Spleen (tissue), 11 donors: ENCODE results near the gene NR1D2. TPM values are rescaled to one million over a fixed set of nuclear protein-coding genes. Genes with fewer than 3 reads are reported as not detected.

Source experiments
- DNase-seq: peaks from one replicate; pipeline ENCODE4 v3.0.0-alpha.2; 2020
- H3K27ac ChIP-seq, 8 donors: fragments of 200-600 bp; sonication (generic) in 7 of 8; 1 replicate in 4 of 8; 2 replicates in 4 of 8; pipeline versions ENCODE4 v1.5.0 to v1.8.0; 2016 to 2021; ENCODE audit warnings: inconsistent platforms in 4 of 8, mild to moderate bottlenecking in 4 of 8, moderate library complexity in 1 of 8
- H3K27me3 ChIP-seq, 7 donors: fragments of 200-600 bp; sonication (generic) in 6 of 7; replicated peaks in 1 of 7; 1 replicate in 4 of 7; 2 replicates in 3 of 7; pipeline versions ENCODE4 v1.5.0 to v1.8.0; 2016 to 2021; ENCODE audit warnings: inconsistent platforms in 3 of 7, mild to moderate bottlenecking in 1 of 7
- H3K36me3 ChIP-seq, 6 donors: fragments of 200-600 bp; sonication (generic) in 5 of 6; 1 replicate in 4 of 6; 2 replicates in 2 of 6; pipeline versions ENCODE4 v1.5.0 to v1.8.0; 2016 to 2021; ENCODE audit warnings: inconsistent platforms in 2 of 6
- H3K4me1 ChIP-seq, 6 donors: fragments of 200-600 bp; sonication (generic) in 5 of 6; 1 replicate in 3 of 6; 2 replicates in 3 of 6; pipeline versions ENCODE4 v1.5.0 to v1.8.0; 2016 to 2021; ENCODE audit warnings: inconsistent platforms in 3 of 6
- H3K4me3 ChIP-seq, 8 donors: fragments of 200-600 bp; sonication (generic) in 7 of 8; 1 replicate in 4 of 8; 2 replicates in 4 of 8; pipeline versions ENCODE4 v1.5.0 to v1.8.0; 2016 to 2021; ENCODE audit warnings: inconsistent platforms in 4 of 8, mild to moderate bottlenecking in 4 of 8, moderate library complexity in 2 of 8
- H3K9me3 ChIP-seq, 8 donors: fragments of 200-600 bp; sonication (generic) in 7 of 8; 1 replicate in 4 of 8; 2 replicates in 4 of 8; pipeline versions ENCODE4 v1.5.0 to v1.8.0; 2016 to 2021; ENCODE audit warnings: inconsistent platforms in 4 of 8
- CTCF ChIP-seq, 11 experiments: fragments of 200-600 bp in 7 of 11; fragments of 450-650 bp in 4 of 11; sonication (generic) in 4 of 11; IDR thresholded peaks in 8 of 11; conservative IDR thresholded peaks in 3 of 11; 1 replicate in 7 of 11; 2 replicates in 4 of 11; pipeline versions ENCODE4 v1.4.0 to v1.8.0; 2016 to 2021; ENCODE audit warnings: antibody characterized with exemption in 11 of 11, inconsistent platforms in 4 of 11, mild to moderate bottlenecking in 1 of 11
- POLR2A ChIP-seq, 3 donors: fragments of 450-650 bp; IDR thresholded peaks; one replicate each; pipeline ENCODE4 v1.5.1; 2017; ENCODE audit warnings: antibody characterized with exemption in 3 of 3, mild to moderate bottlenecking in 1 of 3
- POLR2AphosphoS5 ChIP-seq, 3 donors: sonication (generic); formaldehyde crosslinking; IDR thresholded peaks; one replicate each; pipeline ENCODE4 v1.5.1; 2017; ENCODE audit warnings: antibody characterized with exemption in 3 of 3
- WGBS, 5 donors: extraction: QIAGEN DNeasy Blood & Tissue Kit in 3 of 5; methylation state at CpG; one replicate each; pipeline versions ENCODE4 v1.1.5 to v1.1.7; 2013 to 2018; 5-methylcytosine and 5-hydroxymethylcytosine counted together
- intact Hi-C: fragments of 100-400 bp; cut with DNase I; formaldehyde crosslinking; loops from one replicate; pipeline ENCODE4 v1.15.0; 2023; ENCODE audit warnings: low total_unique reads
- polyA plus RNA-seq, 3 donors: library from polyadenylated mRNA; stranded (reverse); fragments of 200-250 nt; gene quantifications; one replicate each; pipeline ENCODE4 v1.2.1, GENCODE V29; 2013
- total RNA-seq, 7 donors: library from RNA; depleted of rRNA in 3 of 7; stranded (reverse); fragments of >200 nt in 3 of 7; fragmentation: NEBNext Ultra II Directional in 4 of 7; extraction: Animal tissue kit (Norgen Biotek cat#: 25700) in 4 of 7; gene quantifications; one replicate each; pipeline versions ENCODE4 v1.1.0 to v1.2.1, GENCODE V29; 2016 to 2021
- donor health status: healthy with polysubstance abuse.
- donor health status: DM: no; HTN: no; CAD: no; lungs with moderate emphysema.
- donor health status: DM: no; HTN: no; CAD: no.
- donor health status: Bipolar disorder and iron deficiency.
- donor health status: healthy.
- donor health status: DM: no; HTN: no; CAD: no.
- donor health status: DM: yes; HTN: yes; CAD: no.

Gene NR1D2
- total and polyA plus RNA-seq, 10 donors: 6.1 to 44.4 (median 33.3) TPM

- TF ChIP-seq POLR2A (IDR thresholded peaks at IDR 0.05) (no peak), CTCF (IDR thresholded peaks at IDR 0.05 in 8 of 11, conservative IDR thresholded peaks at IDR 0.05 in 3 of 11) (no peak), POLR2AphosphoS5 (IDR thresholded peaks at IDR 0.05) (no peak)
- H3K27ac ChIP-seq: no peak overlapping the region
- no peak overlapping the region for H3K4me3 ChIP-seq
- H3K4me1 ChIP-seq: no peaks in the 10 kb centered on the region
- H3K27me3 ChIP-seq: no peaks in the 10 kb centered on the region
- no peak for DNase-seq
- WGBS, 5 donors: 93 to 98% (median 96%) methylated on average over 4 of the region's 4 CpGs
- H3K9me3 ChIP-seq: no peaks in the 10 kb centered on the region
- intact Hi-C loops: no loop called here
- peaks cover 0 to 95% (median 48%) of the 10 kb centered on the region in 6 donors for H3K36me3 ChIP-seq
Measured at GRCh38 chr3:23969393-23969792, 24.3 kb downstream of the NR1D2 start.

- intact Hi-C loops: no loop called here
- 95 to 100% (median 98%) methylated on average over 1 of the region's 1 CpG for WGBS, 5 donors
- peaks cover 0 to 95% (median 29%) of the 10 kb centered on the region in 6 donors for H3K36me3 ChIP-seq
- H3K27ac ChIP-seq: no peak overlapping the region
- no peaks in the 10 kb centered on the region for H3K27me3 ChIP-seq
- H3K4me1 ChIP-seq: no peaks in the 10 kb centered on the region
- H3K9me3 ChIP-seq: peaks cover 0 to 10% (median 6%) of the 10 kb centered on the region in 8 donors
- DNase-seq: no peak
- H3K4me3 ChIP-seq: no peak overlapping the region
- TF ChIP-seq CTCF (IDR thresholded peaks at IDR 0.05 in 8 of 11, conservative IDR thresholded peaks at IDR 0.05 in 3 of 11): no peak
Measured at GRCh38 chr3:23971684-23972083, 26.6 kb downstream of the NR1D2 start.

- H3K4me1 ChIP-seq: no peaks in the 10 kb centered on the region
- H3K9me3 ChIP-seq: peaks cover 0 to 10% (median 6%) of the 10 kb centered on the region in 8 donors
- no peak for TF ChIP-seq CTCF (IDR thresholded peaks at IDR 0.05 in 8 of 11, conservative IDR thresholded peaks at IDR 0.05 in 3 of 11)
- TF ChIP-seq POLR2AphosphoS5 (IDR thresholded peaks at IDR 0.05): no peak
- TF ChIP-seq POLR2A (IDR thresholded peaks at IDR 0.05): no peak
- H3K27me3 ChIP-seq: no peaks in the 10 kb centered on the region
- no peak overlapping the region for H3K27ac ChIP-seq
- DNase-seq: no peak
- no peak overlapping the region for H3K4me3 ChIP-seq
- WGBS, 5 donors: 72 to 97% (median 90%) methylated on average over 4 of the region's 4 CpGs
- intact Hi-C loops: no loop called here
- peaks cover 0 to 78% (median 19%) of the 10 kb centered on the region in 6 donors for H3K36me3 ChIP-seq
Measured at GRCh38 chr3:23976555-23976954, 31.5 kb downstream of the NR1D2 start.

- peaks cover 0 to 54% (median 15%) of the 10 kb centered on the region in 6 donors for H3K36me3 ChIP-seq
- H3K4me1 ChIP-seq: no peaks in the 10 kb centered on the region
- H3K27ac ChIP-seq: no peak overlapping the region
- TF ChIP-seq POLR2AphosphoS5 (IDR thresholded peaks at IDR 0.05) (no peak), CTCF (IDR thresholded peaks at IDR 0.05 in 8 of 11, conservative IDR thresholded peaks at IDR 0.05 in 3 of 11) (no peak), POLR2A (IDR thresholded peaks at IDR 0.05) (no peak)
- no peak for DNase-seq
- H3K4me3 ChIP-seq: no peak overlapping the region
- intact Hi-C loops: no loop called here
- peaks cover 0 to 10% (median 6%) of the 10 kb centered on the region in 8 donors for H3K9me3 ChIP-seq
- no peaks in the 10 kb centered on the region for H3K27me3 ChIP-seq
Measured at GRCh38 chr3:23979569-23979968, 34.5 kb downstream of the NR1D2 start.
